NOMO-1 (cell line): ENCODE results near the gene MAP4K2.
"Not testable (repeated sequence)": the region's sequence is repeated elsewhere in the genome, so short reads cannot be mapped to it uniquely, and the experiment has no call there.

Source experiments
- DNase-seq, 2 experiments: peaks; one replicate each; lab custom pipeline; 2025; ENCODE audit not compliant: unreplicated experiment in 2 of 2; lab: John Stamatoyannopoulos, UW

Gene MAP4K2

GRCh38 chr11:64815433-64815832 lies 12.4 kb upstream of the MAP4K2 start:
- not testable (repeated sequence) for DNase-seq

- no peak for DNase-seq
Observed at GRCh38 chr11:64814712-64815187, 11.7 kb upstream of the MAP4K2 start.

- DNase-seq = no peak
Observed at GRCh38 chr11:64813826-64814225, 10.8 kb upstream of the MAP4K2 start.

- DNase-seq = no peak
Observed at GRCh38 chr11:64810891-64811272, 7.9 kb upstream of the MAP4K2 start.

- DNase-seq = peak; percentile 98
Observed at GRCh38 chr11:64810271-64810890, 7.4 kb upstream of the MAP4K2 start, which contains the start of gene MEN1. Gene MEN1, minus strand, starts transcription at chr11:64810551. Its CDS starts 442 bp downstream, at chr11:64810109.

GRCh38 chr11:64809781-64810241 lies 6.8 kb upstream of the MAP4K2 start:
- peak in 1 of 2 experiments; percentile 19 for DNase-seq

GRCh38 chr11:64805481-64805880 lies 2.5 kb upstream of the MAP4K2 start:
- no peak for DNase-seq

GRCh38 chr11:64804346-64805210 lies 1.6 kb upstream of the MAP4K2 start:
- DNase-seq = no peak

- no peak for DNase-seq
Observed at GRCh38 chr11:64803846-64804345, 882 bp upstream of the MAP4K2 start.

- no peak for DNase-seq
Observed at GRCh38 chr11:64802370-64803157, 450 bp downstream of the MAP4K2 start.

- peak; percentile 9 to 10 for DNase-seq
Observed at GRCh38 chr11:64801561-64802369, 1.2 kb downstream of the MAP4K2 start.

GRCh38 chr11:64801158-64801464 lies 1.9 kb downstream of the MAP4K2 start:
- no peak for DNase-seq

- DNase-seq = no peak
Observed at GRCh38 chr11:64800303-64801157, 2.5 kb downstream of the MAP4K2 start.

- no peak for DNase-seq
Observed at GRCh38 chr11:64799623-64800302, 3.3 kb downstream of the MAP4K2 start.

- DNase-seq = no peak
Observed at GRCh38 chr11:64799256-64799622, 3.8 kb downstream of the MAP4K2 start.

GRCh38 chr11:64796757-64797541 lies 6.1 kb downstream of the MAP4K2 start:
- DNase-seq = no peak

GRCh38 chr11:64796047-64796756 lies 6.8 kb downstream of the MAP4K2 start:
- no peak for DNase-seq
